NB4 (cell line): ENCODE results near the gene RHOD.
A peak's percentile ranks its signal among the peaks of the same experiment; 100 is the strongest.

ENCODE experiments used
- DNase-seq: peaks from one replicate; pipeline ENCODE4 v3.0.0; 2010; ENCODE audit warnings: low read depth
- H3K4me3 ChIP-seq: one replicate; pipeline ENCODE4 v1.5.1; 2011; ENCODE audit warnings: mild to moderate bottlenecking, low read depth, low read length, moderate library complexity
- CTCF ChIP-seq: IDR thresholded peaks from one replicate; pipeline ENCODE4 v1.5.1; 2012; ENCODE audit warnings: low read depth, low read length
- MAX ChIP-seq: IDR thresholded peaks from 2 replicates; pipeline ENCODE4 v1.6.1; 2011; ENCODE audit warnings: low read depth, low read length
- MYC ChIP-seq: IDR thresholded peaks from 2 replicates; pipeline ENCODE4 v1.6.1; 2011; ENCODE audit warnings: low read depth, low read length
- POLR2A ChIP-seq: IDR thresholded peaks from 2 replicates; pipeline ENCODE4 v1.6.1; 2011; ENCODE audit warnings: mild to moderate bottlenecking; ENCODE audit not compliant: insufficient read length; ENCODE audit errors: extremely low read depth

Gene RHOD

GRCh38 chr11:67034350-67034749 is 22.3 kb upstream of the RHOD start:
- H3K4me3 ChIP-seq: no peak overlapping the region
- no peak for TF ChIP-seq POLR2A
- no peak for DNase-seq

GRCh38 chr11:67040147-67040546 is 16.5 kb upstream of the RHOD start:
- H3K4me3 ChIP-seq: no peak overlapping the region
- DNase-seq: no peak
- TF ChIP-seq CTCF: no peak
- no peak for TF ChIP-seq MAX
- no peak for TF ChIP-seq POLR2A
- TF ChIP-seq MYC: no peak

GRCh38 chr11:67041602-67042001 is 15.0 kb upstream of the RHOD start:
- no peak for DNase-seq
- TF ChIP-seq CTCF (no peak), POLR2A (no peak), MYC (no peak), MAX (no peak)
- H3K4me3 ChIP-seq: no peak overlapping the region

- no peak for DNase-seq
- H3K4me3 ChIP-seq: no peak overlapping the region
- no peak for TF ChIP-seq MAX
- no peak for TF ChIP-seq MYC
- TF ChIP-seq CTCF: no peak
Measured at GRCh38 chr11:67043572-67044349, 12.9 kb upstream of the RHOD start.

GRCh38 chr11:67044496-67044895 is 12.2 kb upstream of the RHOD start:
- no peak for TF ChIP-seq CTCF
- no peak for TF ChIP-seq MYC
- no peak for TF ChIP-seq POLR2A
- TF ChIP-seq MAX: no peak
- peak; percentile 54 for DNase-seq
- H3K4me3 ChIP-seq: no peak overlapping the region

GRCh38 chr11:67045314-67045713 is 11.3 kb upstream of the RHOD start:
- TF ChIP-seq MAX (peak; percentile 26; the same call in 1 of the 2 replicates), CTCF (no peak)
- H3K4me3 ChIP-seq: no peak overlapping the region
- DNase-seq: peak; percentile 83
